Measurements from ENCODE around the gene FKBP10. TPM values are rescaled to one million over a fixed set of nuclear protein-coding genes. Genes with fewer than 3 reads are reported as not detected.

The FKBP10 gene
- total RNA-seq, 1 donor from 2014 or later, result 0.27 TPM

GRCh38 chr17:41781404-41782110, 31.2 kb upstream of the FKBP10 start:
- intact Hi-C loops (cut with micrococcal nuclease), result no loop called here

- intact Hi-C loops (cut with micrococcal nuclease), result no loop called here
Measured at GRCh38 chr17:41782142-41782541, 30.7 kb upstream of the FKBP10 start.

DNA sequence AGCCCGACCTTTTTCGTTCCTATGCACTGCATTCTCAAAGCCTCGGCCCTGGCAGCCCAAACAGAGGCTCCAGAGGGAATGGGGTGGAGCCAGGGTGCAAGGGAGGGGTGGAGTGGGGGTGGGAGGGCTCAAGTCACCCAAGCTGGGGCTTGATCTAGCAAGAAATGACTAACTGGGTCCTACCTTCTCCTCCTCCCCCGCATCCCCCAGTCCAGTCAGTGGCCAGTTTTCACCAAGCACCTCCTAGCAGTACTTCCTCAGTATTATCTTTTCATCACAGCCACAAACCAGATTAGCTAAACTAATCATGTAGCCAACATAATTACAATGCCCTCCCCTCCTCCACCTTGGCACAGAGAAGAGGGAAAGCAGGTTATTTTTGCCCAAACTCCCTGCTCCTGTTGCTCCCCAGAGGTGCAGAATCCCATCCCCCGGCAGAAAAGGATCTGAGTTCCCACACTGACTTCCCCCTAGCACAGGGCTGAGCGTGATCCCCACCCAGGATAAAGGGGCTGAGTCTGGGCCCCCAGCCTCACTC, 28.5 kb upstream of the FKBP10 start:
- intact Hi-C loops (cut with micrococcal nuclease), result no loop called here

GRCh38 chr17:41785091-41785858, 27.5 kb upstream of the FKBP10 start:
- intact Hi-C loops (cut with micrococcal nuclease), result loop anchor here (5.0 kb wide), 1 partner anchor 48 kb away; no protein-coding TSS in a partner anchor

GRCh38 chr17:41785859-41786226, 27.0 kb upstream of the FKBP10 start:
- intact Hi-C loops (cut with micrococcal nuclease), result loop anchor here (5.0 kb wide), 1 partner anchor 49 kb away; no protein-coding TSS in a partner anchor

GRCh38 chr17:41786227-41787020, 26.4 kb upstream of the FKBP10 start, which contains the start of gene JUP:
TSS of gene JUP (minus strand) at chr17:41786711. CDS start at chr17:41771854, 14,857 bp downstream.
- intact Hi-C loops (cut with micrococcal nuclease), result loop anchor here (5.0 kb wide), 1 partner anchor 49 kb away; no protein-coding TSS in a partner anchor

GRCh38 chr17:41787021-41787418, 25.8 kb upstream of the FKBP10 start:
- intact Hi-C loops (cut with micrococcal nuclease), result loop anchor here (5.0 kb wide), 1 partner anchor 50 kb away; no protein-coding TSS in a partner anchor

GRCh38 chr17:41792845-41793783, 19.7 kb upstream of the FKBP10 start:
- intact Hi-C loops (cut with micrococcal nuclease), result no loop called here

GRCh38 chr17:41793784-41794539, 18.8 kb upstream of the FKBP10 start:
- intact Hi-C loops (cut with micrococcal nuclease), result no loop called here

DNA sequence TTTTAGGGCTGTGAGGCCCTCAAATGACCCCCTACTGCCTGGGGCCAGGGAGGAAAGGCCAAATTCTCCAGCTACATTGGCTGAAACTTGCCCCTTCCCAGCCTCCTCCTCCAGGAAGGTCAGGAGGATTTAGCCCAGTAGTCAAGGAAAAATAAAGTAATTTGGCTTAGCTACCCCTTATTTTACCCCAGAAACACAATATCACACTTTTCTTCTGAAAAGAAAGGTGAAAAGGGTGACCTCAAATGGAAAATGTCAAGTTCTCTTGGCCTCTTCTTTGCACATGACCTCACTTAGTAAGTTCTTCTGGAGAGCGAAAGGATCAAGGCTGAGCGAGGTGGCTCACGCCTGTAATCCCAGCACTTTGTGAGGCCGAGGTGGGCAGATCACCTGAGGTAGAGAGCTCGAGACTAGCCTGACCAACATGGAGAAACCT, 18.2 kb upstream of the FKBP10 start:
- intact Hi-C loops (cut with micrococcal nuclease), result no loop called here

GRCh38 chr17:41796121-41796895, 16.5 kb upstream of the FKBP10 start:
- intact Hi-C loops (cut with micrococcal nuclease), result no loop called here

GRCh38 chr17:41797377-41797776, 15.4 kb upstream of the FKBP10 start:
- intact Hi-C loops (cut with micrococcal nuclease), result no loop called here

- intact Hi-C loops (cut with micrococcal nuclease), result no loop called here
Measured at GRCh38 chr17:41799366-41799765, 13.4 kb upstream of the FKBP10 start.

GRCh38 chr17:41800601-41801373, 12.0 kb upstream of the FKBP10 start:
- intact Hi-C loops (cut with micrococcal nuclease), result loop anchor here (1.0 kb wide), 1 partner anchor 62 kb away; no protein-coding TSS in a partner anchor

- intact Hi-C loops (cut with micrococcal nuclease), result loop anchor here (1.0 kb wide), 1 partner anchor 63 kb away; no protein-coding TSS in a partner anchor
Measured at GRCh38 chr17:41801374-41802271, 11.2 kb upstream of the FKBP10 start.

Data from T-helper 2 cell treated with Interferon-gamma antibody and Interleukin-4, amounts not matched to agents 100 ng/mL and 5 ng/mL, for 36 hours (primary cell).